Measurements from ENCODE around the gene SMNDC1.
A peak's percentile ranks its signal among the peaks of the same experiment; 100 is the strongest.

Gene SMNDC1

DNA sequence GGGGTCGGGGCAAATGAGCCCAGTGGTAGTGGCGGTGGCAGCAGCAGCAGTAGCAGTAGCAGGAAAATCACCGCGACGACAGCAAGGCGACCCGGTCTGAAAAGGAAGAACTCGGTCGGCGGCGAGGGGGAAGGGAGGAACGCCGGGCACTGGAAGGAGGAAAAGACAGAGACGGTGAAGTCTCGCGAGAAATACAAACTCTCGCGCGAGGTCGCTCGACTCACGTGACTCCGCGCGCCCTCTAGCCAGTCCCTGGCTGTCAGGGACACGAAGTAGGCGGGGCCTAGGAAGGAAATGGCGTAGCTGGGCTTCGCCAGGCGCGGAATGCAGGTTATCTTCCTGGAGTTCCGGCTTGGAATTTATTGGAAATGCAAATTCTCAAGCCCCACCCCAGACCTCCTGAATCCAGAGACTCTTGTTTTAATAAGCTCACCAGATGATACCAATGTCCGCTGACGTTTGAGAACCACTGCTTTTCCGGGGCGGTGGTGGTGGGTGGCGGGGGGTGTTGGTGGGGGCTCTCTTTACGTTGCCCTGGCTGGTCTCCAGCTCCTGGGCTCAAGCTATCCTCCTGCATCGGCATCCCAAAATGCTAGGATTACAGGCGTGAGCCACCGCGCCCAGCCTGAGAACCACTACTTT, at the start of gene SMNDC1:
Gene SMNDC1 (minus strand): TSS at position 141 of the 642 bp plus-strand sequence. CDS start 1,333 bp downstream, outside the sequence.
- Histone ChIP-seq H3K36me3 (ENCODE audit: control insufficient read depth, low read length) (peaks cover 44% of the 10 kb centered on the region), H3K79me2 (ENCODE audit: control insufficient read depth, low read length) (peaks cover 49% of the 10 kb centered on the region), H4K20me1 (ENCODE audit: control insufficient read depth, insufficient read depth, low read depth, low read length) (0 out of 2 replicates have a peak, but pooled peaks cover 8% of the 10 kb centered on the region), H3K4me1 (ENCODE audit: control insufficient read depth, low read length) (peaks cover 39% of the 10 kb centered on the region), H3K27me3 (ENCODE audit: control insufficient read depth, low read length) (no peaks in the 10 kb centered on the region), H3K9me2 (replicated peaks; ENCODE audit: control insufficient read depth, low read length) (no peaks in the 10 kb centered on the region), H3K9me3 (ENCODE audit: control insufficient read depth, insufficient read depth, low read length) (no peaks in the 10 kb centered on the region), H3K27ac (ENCODE audit: low read depth, low read length) (peak within 1 kb of the TSS; percentile 57), H3F3A (ENCODE audit: control insufficient read depth, insufficient read depth) (0 out of 2 replicates have a peak, but pooled peaks cover 9% of the 10 kb centered on the region), H3K4me2 (ENCODE audit: low read length) (peak within 1 kb of the TSS; percentile 62), H3K4me3 (ENCODE audit: low read length) (peak within 1 kb of the TSS; percentile 78)
- TF ChIP-seq EZH2phosphoT487 (IDR thresholded peaks at IDR 0.05; ENCODE audit: borderline replicate concordance, low read length): no peak
- TF ChIP-seq, protein P1, sequence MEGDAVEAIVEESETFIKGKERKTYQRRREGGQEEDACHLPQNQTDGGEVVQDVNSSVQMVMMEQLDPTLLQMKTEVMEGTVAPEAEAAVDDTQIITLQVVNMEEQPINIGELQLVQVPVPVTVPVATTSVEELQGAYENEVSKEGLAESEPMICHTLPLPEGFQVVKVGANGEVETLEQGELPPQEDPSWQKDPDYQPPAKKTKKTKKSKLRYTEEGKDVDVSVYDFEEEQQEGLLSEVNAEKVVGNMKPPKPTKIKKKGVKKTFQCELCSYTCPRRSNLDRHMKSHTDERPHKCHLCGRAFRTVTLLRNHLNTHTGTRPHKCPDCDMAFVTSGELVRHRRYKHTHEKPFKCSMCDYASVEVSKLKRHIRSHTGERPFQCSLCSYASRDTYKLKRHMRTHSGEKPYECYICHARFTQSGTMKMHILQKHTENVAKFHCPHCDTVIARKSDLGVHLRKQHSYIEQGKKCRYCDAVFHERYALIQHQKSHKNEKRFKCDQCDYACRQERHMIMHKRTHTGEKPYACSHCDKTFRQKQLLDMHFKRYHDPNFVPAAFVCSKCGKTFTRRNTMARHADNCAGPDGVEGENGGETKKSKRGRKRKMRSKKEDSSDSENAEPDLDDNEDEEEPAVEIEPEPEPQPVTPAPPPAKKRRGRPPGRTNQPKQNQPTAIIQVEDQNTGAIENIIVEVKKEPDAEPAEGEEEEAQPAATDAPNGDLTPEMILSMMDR (IDR thresholded peaks at IDR 0.05; ENCODE audit: low read depth, low read length, poor library complexity, severe bottlenecking): no peak

DNA sequence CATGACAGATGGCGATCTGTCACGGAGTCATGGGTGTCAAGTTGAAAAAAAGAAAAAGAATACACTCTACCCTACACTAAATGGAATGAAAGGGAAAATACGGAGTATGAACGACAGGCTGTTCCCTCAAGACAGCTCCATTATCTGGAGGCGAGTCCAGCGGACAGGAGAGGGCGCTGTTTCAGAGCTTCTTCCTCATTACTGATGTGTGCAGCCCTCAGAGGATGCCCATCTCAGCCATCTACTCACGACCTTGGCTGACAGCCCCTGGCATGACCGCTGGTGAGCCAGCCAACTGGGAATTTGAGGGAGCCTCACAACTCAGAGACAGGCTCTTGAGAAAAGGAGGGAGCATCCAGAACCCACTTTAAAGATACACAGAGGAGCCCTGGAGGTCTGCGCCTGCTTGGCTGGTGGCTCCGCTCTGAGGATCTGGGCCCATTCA, 49.6 kb upstream of the SMNDC1 start:
- Histone ChIP-seq H3F3A (ENCODE audit: control insufficient read depth, insufficient read depth) (peaks cover 26% of the 10 kb centered on the region), H3K4me1 (ENCODE audit: control insufficient read depth, low read length) (peaks cover 63% of the 10 kb centered on the region), H3K27ac (ENCODE audit: low read depth, low read length) (peak overlapping the region; percentile 100), H3K79me2 (ENCODE audit: control insufficient read depth, low read length) (no peaks in the 10 kb centered on the region), H3K27me3 (ENCODE audit: control insufficient read depth, low read length) (no peaks in the 10 kb centered on the region), H3K36me3 (ENCODE audit: control insufficient read depth, low read length) (no peaks in the 10 kb centered on the region), H3K9me2 (replicated peaks; ENCODE audit: control insufficient read depth, low read length) (no peaks in the 10 kb centered on the region), H4K20me1 (ENCODE audit: control insufficient read depth, insufficient read depth, low read depth, low read length) (no peaks in the 10 kb centered on the region), H3K9me3 (ENCODE audit: control insufficient read depth, insufficient read depth, low read length) (no peaks in the 10 kb centered on the region), H3K4me3 (ENCODE audit: low read length) (peak overlapping the region; percentile 66), H3K4me2 (ENCODE audit: low read length) (peak overlapping the region; percentile 70)
- TF ChIP-seq, protein P1 (IDR thresholded peaks at IDR 0.05; ENCODE audit: low read depth, low read length, poor library complexity, severe bottlenecking): peak; percentile 92
- no peak for TF ChIP-seq EZH2phosphoT487 (IDR thresholded peaks at IDR 0.05; ENCODE audit: borderline replicate concordance, low read length)

DNA sequence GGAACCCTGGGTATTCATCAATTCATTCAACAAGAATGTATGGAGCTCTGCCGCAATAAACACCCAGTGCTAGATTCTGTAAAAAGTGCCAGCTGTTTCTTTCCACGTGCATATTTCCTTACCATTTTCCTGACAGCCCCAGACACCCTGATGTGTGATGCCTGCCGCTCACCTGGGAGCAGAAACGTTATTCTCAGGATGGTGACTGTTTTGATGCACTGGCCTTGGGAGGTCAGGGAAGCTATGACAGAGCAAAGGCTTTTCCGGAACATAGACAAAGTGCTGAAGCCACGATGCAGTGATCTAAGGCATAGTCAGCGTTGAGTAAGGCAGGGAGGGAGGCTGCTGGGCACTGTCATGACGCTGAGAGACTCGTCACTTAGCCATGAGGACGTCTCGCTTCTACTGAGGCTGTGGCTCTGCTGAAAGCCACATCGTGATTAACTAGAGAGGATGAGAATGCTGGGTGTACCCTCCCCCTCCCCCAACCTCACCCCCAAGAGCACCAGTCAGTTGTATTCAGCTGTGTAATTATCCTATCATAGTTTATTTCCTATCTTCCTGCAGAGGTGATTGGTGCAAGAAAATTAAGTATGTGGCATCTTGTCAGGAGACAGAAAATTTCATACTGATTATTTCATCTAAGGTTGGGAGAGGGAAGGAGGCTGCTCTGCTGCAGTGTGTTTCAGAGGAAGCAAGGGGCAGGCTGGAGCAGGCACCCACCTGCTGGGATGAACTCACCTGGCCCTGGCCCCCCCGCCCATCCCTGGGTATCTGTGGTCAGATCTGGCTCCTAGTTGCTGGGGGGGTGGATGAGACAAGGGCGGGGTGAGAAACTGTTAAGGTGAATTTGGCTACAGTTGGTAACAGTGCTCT, 48.8 kb upstream of the SMNDC1 start:
- H3K9me3 ChIP-seq (ENCODE audit: control insufficient read depth, insufficient read depth, low read length): no peaks in the 10 kb centered on the region
- no peaks in the 10 kb centered on the region for H3K36me3 ChIP-seq (ENCODE audit: control insufficient read depth, low read length)
- H3K4me1 ChIP-seq (ENCODE audit: control insufficient read depth, low read length): peaks cover 54% of the 10 kb centered on the region
- H3K79me2 ChIP-seq (ENCODE audit: control insufficient read depth, low read length): no peaks in the 10 kb centered on the region
- H3K4me3 ChIP-seq (ENCODE audit: low read length): peak overlapping the region; percentile 66; the same call in 1 of the 2 replicates
- H3K9me2 ChIP-seq (replicated peaks; ENCODE audit: control insufficient read depth, low read length): no peaks in the 10 kb centered on the region
- H3F3A ChIP-seq (ENCODE audit: control insufficient read depth, insufficient read depth): peaks cover 26% of the 10 kb centered on the region
- TF ChIP-seq, protein P1 (IDR thresholded peaks at IDR 0.05; ENCODE audit: low read depth, low read length, poor library complexity, severe bottlenecking): no peak
- TF ChIP-seq EZH2phosphoT487 (IDR thresholded peaks at IDR 0.05; ENCODE audit: borderline replicate concordance, low read length): no peak
- no peak overlapping the region for H3K27ac ChIP-seq (ENCODE audit: low read depth, low read length)
- no peaks in the 10 kb centered on the region for H3K27me3 ChIP-seq (ENCODE audit: control insufficient read depth, low read length)
- H4K20me1 ChIP-seq (ENCODE audit: control insufficient read depth, insufficient read depth, low read depth, low read length): no peaks in the 10 kb centered on the region
- H3K4me2 ChIP-seq (ENCODE audit: low read length): peak overlapping the region; percentile 70
